Liver (tissue), 9 donors: ENCODE measurements around the gene DPYD. TPM values are rescaled to one million over a fixed set of nuclear protein-coding genes. Genes with fewer than 3 reads are reported as not detected.
A peak's percentile ranks its signal among the peaks of the same experiment; 100 is the strongest.

Source experiments
- DNase-seq: peaks from one replicate; pipeline ENCODE4 v3.0.0-alpha.2; 2017; ENCODE audit warnings: low spot score
- H3K27ac ChIP-seq, 2 donors: one replicate each; pipeline ENCODE4 v1.7.0; 2013; ENCODE audit warnings: inconsistent platforms in 2 of 2, low read length in 2 of 2, control low read depth in 1 of 2, low read depth in 1 of 2, mild to moderate bottlenecking in 1 of 2
- H3K27me3 ChIP-seq, 4 donors: one replicate each; pipeline versions ENCODE4 v1.6.1 to v1.7.0; 2013; ENCODE audit warnings: low read length in 3 of 4, inconsistent platforms in 1 of 4, mild to moderate bottlenecking in 1 of 4, moderate library complexity in 1 of 4; ENCODE audit not compliant: control insufficient read depth in 4 of 4, insufficient read depth in 4 of 4
- H3K36me3 ChIP-seq, 4 donors: one replicate each; pipeline versions ENCODE4 v1.6.1 to v1.7.0; 2013; ENCODE audit warnings: low read length in 3 of 4, mild to moderate bottlenecking in 3 of 4, low read depth in 1 of 4, moderate library complexity in 1 of 4; ENCODE audit not compliant: control insufficient read depth in 4 of 4, insufficient read depth in 3 of 4
- H3K4me1 ChIP-seq, 4 donors: one replicate each; pipeline versions ENCODE4 v1.6.1 to v1.7.0; 2013; ENCODE audit warnings: low read length in 3 of 4, mild to moderate bottlenecking in 3 of 4, moderate library complexity in 1 of 4; ENCODE audit not compliant: control insufficient read depth in 4 of 4, insufficient read depth in 4 of 4
- H3K4me3 ChIP-seq, 3 donors: one replicate each; pipeline versions ENCODE4 v1.6.1 to v1.7.0; 2013; ENCODE audit warnings: low read length in 3 of 3, control low read depth in 1 of 3, low read depth in 1 of 3, mild to moderate bottlenecking in 1 of 3
- H3K9ac ChIP-seq, 2 donors: one replicate each; pipeline ENCODE4 v1.7.0; 2013; ENCODE audit warnings: low read length in 2 of 2, mild to moderate bottlenecking in 2 of 2, moderate library complexity in 2 of 2, control low read depth in 1 of 2, low read depth in 1 of 2
- H3K9me3 ChIP-seq, 4 donors: one replicate each; pipeline versions ENCODE4 v1.6.1 to v1.7.0; 2013; ENCODE audit warnings: low read length in 3 of 4; ENCODE audit not compliant: control insufficient read depth in 4 of 4
- FOXA2 ChIP-seq: IDR thresholded peaks from 2 replicates; pipeline ENCODE4 v1.6.1; 2016; ENCODE audit warnings: antibody characterized with exemption
- GABPA ChIP-seq, 2 donors: IDR thresholded peaks in 1 of 2; conservative IDR thresholded peaks in 1 of 2; 2 replicates each; pipeline ENCODE4 v1.6.1; 2016; ENCODE audit warnings: antibody characterized with exemption in 2 of 2, mild to moderate bottlenecking in 1 of 2, moderate library complexity in 1 of 2
- HNF4A ChIP-seq, 2 donors: conservative IDR thresholded peaks; 2 replicates each; pipeline ENCODE4 v1.6.1; 2016; ENCODE audit warnings: antibody characterized with exemption in 2 of 2, mild to moderate bottlenecking in 2 of 2
- HNF4G ChIP-seq: IDR thresholded peaks from 2 replicates; pipeline ENCODE4 v1.6.1; 2016; ENCODE audit warnings: antibody characterized with exemption
- JUND ChIP-seq, 2 donors: IDR thresholded peaks; 2 replicates each; pipeline ENCODE4 v1.6.1; 2016; ENCODE audit warnings: antibody characterized with exemption in 2 of 2
- RAD21 ChIP-seq, 2 donors: IDR thresholded peaks; 2 replicates each; pipeline ENCODE4 v1.6.1; 2016; ENCODE audit warnings: antibody characterized with exemption in 2 of 2, mild to moderate bottlenecking in 2 of 2
- RXRA ChIP-seq, 2 donors: IDR thresholded peaks; 2 replicates each; pipeline ENCODE4 v1.6.1; 2017 to 2018; ENCODE audit warnings: antibody characterized with exemption in 2 of 2, mild to moderate bottlenecking in 1 of 2
- SP1 ChIP-seq: IDR thresholded peaks from 2 replicates; pipeline ENCODE4 v1.6.1; 2018; ENCODE audit warnings: antibody characterized with exemption, mild to moderate bottlenecking
- TAF1 ChIP-seq: conservative IDR thresholded peaks from 2 replicates; pipeline ENCODE4 v1.6.1; 2016; ENCODE audit warnings: antibody characterized with exemption, mild to moderate bottlenecking
- YY1 ChIP-seq: IDR thresholded peaks from 2 replicates; pipeline ENCODE4 v1.6.1; 2016; ENCODE audit warnings: antibody characterized with exemption, mild to moderate bottlenecking
- WGBS: extraction: QIAGEN DNeasy Blood & Tissue Kit; methylation state at CpG from one replicate; pipeline ENCODE4 v1.1.7; 2013; 5-methylcytosine and 5-hydroxymethylcytosine counted together
- polyA plus RNA-seq, 2 donors: library from polyadenylated mRNA; stranded (reverse) in 1 of 2; unstranded in 1 of 2; fragments of 200-250 nt in 1 of 2; fragments of >200 nt in 1 of 2; fragmentation: Nextera tagmentation in 1 of 2; extraction: Ambion mirVana in 1 of 2; gene quantifications; one replicate each; pipeline versions ENCODE4 v1.2.1 to v1.2.3, GENCODE V29; 2013 to 2015
- total RNA-seq, 2 donors: library from RNA; depleted of rRNA; stranded (reverse); fragments of >200 nt; gene quantifications; one replicate each; pipeline ENCODE4 v1.2.3, GENCODE V29; 2014
- TF ChIP-seq, protein P1 (sequence below): IDR thresholded peaks from 2 replicates; pipeline ENCODE4 v1.6.1; 2016; ENCODE audit warnings: antibody characterized with exemption, mild to moderate bottlenecking
- TF ChIP-seq, protein P2 (sequence below): IDR thresholded peaks from 2 replicates; pipeline ENCODE4 v1.6.1; 2016; ENCODE audit warnings: antibody characterized with exemption
- TF ChIP-seq, protein P3 (sequence below): IDR thresholded peaks from 2 replicates; pipeline ENCODE4 v1.6.1; 2016; ENCODE audit warnings: antibody characterized with exemption
- TF ChIP-seq, protein P4 (sequence below): fragments of 150-350 bp; IDR thresholded peaks from 2 replicates; pipeline ENCODE4 v1.5.1; 2017; ENCODE audit warnings: improper control_type of control experiment, low read depth, low read length; ENCODE audit not compliant: missing input control
- donor health status: healthy.
- donor health status: healthy.
- donor health status: healthy.
- donor health status: healthy.
- donor health status: healthy.

Gene DPYD
- total and polyA plus RNA-seq, 4 donors = 16.2 to 142 (median 47.0) TPM

DNA sequence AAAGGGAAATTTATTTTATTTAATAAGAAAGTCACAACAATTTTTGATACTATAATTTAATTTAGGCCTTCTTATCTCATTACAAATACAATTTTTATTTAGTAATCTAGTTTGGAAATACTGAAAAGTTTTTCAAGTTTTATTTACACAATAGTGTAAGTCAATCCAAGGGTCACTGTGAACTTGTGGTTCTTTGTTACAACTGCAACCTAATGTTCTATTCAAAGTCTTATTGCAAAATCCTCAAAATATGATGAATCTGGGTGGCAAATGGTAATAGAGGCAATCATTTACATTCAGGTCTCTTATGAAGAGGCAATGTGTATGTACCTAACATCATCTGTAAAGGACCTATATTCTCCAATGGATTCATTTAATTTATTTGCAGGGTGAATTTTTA is 421.2 kb downstream of the DPYD start:
- TF ChIP-seq RAD21 (IDR thresholded peaks at IDR 0.05) = peak in 1 of 2 donors; percentile 21
- TF ChIP-seq HNF4A (conservative IDR thresholded peaks at IDR 0.05) = peak; percentile 79
- TF ChIP-seq HNF4G = peak; percentile 52
- TF ChIP-seq YY1 = peak; percentile 27
- TF ChIP-seq JUND (IDR thresholded peaks at IDR 0.05) = peak in 1 of 2 donors; percentile 23
- peak; percentile 39 for TF ChIP-seq SP1
- TF ChIP-seq, protein P1, sequence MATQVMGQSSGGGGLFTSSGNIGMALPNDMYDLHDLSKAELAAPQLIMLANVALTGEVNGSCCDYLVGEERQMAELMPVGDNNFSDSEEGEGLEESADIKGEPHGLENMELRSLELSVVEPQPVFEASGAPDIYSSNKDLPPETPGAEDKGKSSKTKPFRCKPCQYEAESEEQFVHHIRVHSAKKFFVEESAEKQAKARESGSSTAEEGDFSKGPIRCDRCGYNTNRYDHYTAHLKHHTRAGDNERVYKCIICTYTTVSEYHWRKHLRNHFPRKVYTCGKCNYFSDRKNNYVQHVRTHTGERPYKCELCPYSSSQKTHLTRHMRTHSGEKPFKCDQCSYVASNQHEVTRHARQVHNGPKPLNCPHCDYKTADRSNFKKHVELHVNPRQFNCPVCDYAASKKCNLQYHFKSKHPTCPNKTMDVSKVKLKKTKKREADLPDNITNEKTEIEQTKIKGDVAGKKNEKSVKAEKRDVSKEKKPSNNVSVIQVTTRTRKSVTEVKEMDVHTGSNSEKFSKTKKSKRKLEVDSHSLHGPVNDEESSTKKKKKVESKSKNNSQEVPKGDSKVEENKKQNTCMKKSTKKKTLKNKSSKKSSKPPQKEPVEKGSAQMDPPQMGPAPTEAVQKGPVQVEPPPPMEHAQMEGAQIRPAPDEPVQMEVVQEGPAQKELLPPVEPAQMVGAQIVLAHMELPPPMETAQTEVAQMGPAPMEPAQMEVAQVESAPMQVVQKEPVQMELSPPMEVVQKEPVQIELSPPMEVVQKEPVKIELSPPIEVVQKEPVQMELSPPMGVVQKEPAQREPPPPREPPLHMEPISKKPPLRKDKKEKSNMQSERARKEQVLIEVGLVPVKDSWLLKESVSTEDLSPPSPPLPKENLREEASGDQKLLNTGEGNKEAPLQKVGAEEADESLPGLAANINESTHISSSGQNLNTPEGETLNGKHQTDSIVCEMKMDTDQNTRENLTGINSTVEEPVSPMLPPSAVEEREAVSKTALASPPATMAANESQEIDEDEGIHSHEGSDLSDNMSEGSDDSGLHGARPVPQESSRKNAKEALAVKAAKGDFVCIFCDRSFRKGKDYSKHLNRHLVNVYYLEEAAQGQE = no peak
- no peak for TF ChIP-seq GABPA (IDR thresholded peaks at IDR 0.05 in 1 of 2, conservative IDR thresholded peaks at IDR 0.05 in 1 of 2)
- TF ChIP-seq RXRA (IDR thresholded peaks at IDR 0.05) = peak; percentile 42 to 45
- H3K4me3 ChIP-seq = no peak overlapping the region
- peaks cover 4 to 22% (median 17%) of the 10 kb centered on the region in 4 donors for H3K4me1 ChIP-seq
- no peak overlapping the region for H3K27ac ChIP-seq
- H3K9me3 ChIP-seq = no peaks in the 10 kb centered on the region
- H3K36me3 ChIP-seq = no peaks in the 10 kb centered on the region
- H3K27me3 ChIP-seq = no peaks in the 10 kb centered on the region
- no peak overlapping the region for H3K9ac ChIP-seq
- DNase-seq = no peak

DNA sequence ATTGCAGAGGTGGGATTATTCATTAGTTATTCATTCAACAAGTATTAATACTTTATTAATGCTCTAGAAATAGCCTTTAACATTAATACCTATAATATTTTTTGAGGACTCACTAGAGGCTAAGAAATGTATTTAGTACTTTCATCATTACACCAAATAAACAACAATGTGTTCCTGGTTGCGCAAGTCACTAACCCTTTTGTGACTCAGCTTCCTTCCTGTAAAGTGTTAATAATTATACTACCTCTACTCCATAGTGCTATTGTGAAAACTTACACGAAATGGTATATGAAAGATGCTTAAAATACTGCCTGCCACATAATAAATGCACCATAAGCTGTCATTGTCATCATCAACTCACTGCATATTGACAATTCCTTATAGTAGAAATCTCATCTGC is 431.0 kb downstream of the DPYD start:
- H3K9ac ChIP-seq = no peak overlapping the region
- no peaks in the 10 kb centered on the region for H3K27me3 ChIP-seq
- no peak for DNase-seq
- H3K36me3 ChIP-seq = no peaks in the 10 kb centered on the region
- H3K9me3 ChIP-seq = no peaks in the 10 kb centered on the region
- TF ChIP-seq, protein P2, sequence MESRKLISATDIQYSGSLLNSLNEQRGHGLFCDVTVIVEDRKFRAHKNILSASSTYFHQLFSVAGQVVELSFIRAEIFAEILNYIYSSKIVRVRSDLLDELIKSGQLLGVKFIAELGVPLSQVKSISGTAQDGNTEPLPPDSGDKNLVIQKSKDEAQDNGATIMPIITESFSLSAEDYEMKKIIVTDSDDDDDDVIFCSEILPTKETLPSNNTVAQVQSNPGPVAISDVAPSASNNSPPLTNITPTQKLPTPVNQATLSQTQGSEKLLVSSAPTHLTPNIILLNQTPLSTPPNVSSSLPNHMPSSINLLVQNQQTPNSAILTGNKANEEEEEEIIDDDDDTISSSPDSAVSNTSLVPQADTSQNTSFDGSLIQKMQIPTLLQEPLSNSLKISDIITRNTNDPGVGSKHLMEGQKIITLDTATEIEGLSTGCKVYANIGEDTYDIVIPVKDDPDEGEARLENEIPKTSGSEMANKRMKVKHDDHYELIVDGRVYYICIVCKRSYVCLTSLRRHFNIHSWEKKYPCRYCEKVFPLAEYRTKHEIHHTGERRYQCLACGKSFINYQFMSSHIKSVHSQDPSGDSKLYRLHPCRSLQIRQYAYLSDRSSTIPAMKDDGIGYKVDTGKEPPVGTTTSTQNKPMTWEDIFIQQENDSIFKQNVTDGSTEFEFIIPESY = no peak
- TF ChIP-seq SP1 (no peak), TAF1 (no peak), RXRA (IDR thresholded peaks at IDR 0.05) (no peak), HNF4G (no peak), YY1 (no peak), HNF4A (conservative IDR thresholded peaks at IDR 0.05) (no peak), FOXA2 (no peak)
- TF ChIP-seq, protein P3, sequence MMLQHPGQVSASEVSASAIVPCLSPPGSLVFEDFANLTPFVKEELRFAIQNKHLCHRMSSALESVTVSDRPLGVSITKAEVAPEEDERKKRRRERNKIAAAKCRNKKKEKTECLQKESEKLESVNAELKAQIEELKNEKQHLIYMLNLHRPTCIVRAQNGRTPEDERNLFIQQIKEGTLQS = no peak
- TF ChIP-seq, protein P1 = no peak
- TF ChIP-seq, protein P4, sequence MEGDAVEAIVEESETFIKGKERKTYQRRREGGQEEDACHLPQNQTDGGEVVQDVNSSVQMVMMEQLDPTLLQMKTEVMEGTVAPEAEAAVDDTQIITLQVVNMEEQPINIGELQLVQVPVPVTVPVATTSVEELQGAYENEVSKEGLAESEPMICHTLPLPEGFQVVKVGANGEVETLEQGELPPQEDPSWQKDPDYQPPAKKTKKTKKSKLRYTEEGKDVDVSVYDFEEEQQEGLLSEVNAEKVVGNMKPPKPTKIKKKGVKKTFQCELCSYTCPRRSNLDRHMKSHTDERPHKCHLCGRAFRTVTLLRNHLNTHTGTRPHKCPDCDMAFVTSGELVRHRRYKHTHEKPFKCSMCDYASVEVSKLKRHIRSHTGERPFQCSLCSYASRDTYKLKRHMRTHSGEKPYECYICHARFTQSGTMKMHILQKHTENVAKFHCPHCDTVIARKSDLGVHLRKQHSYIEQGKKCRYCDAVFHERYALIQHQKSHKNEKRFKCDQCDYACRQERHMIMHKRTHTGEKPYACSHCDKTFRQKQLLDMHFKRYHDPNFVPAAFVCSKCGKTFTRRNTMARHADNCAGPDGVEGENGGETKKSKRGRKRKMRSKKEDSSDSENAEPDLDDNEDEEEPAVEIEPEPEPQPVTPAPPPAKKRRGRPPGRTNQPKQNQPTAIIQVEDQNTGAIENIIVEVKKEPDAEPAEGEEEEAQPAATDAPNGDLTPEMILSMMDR = no peak
- H3K4me1 ChIP-seq = no peaks in the 10 kb centered on the region
- H3K27ac ChIP-seq = no peak overlapping the region
- H3K4me3 ChIP-seq = no peak overlapping the region
- 64% methylated on average over 2 of the region's 2 CpGs for WGBS
